GM21717 (cell line): ENCODE results near the gene OR5AU1.

Experiments
- ATAC-seq: cut with Tn5 transposase; IDR thresholded peaks from one replicate; pipeline ENCODE4 v1.9.1; 2021; ENCODE audit warnings: mild to moderate bottlenecking, moderate library complexity; ENCODE audit not compliant: unreplicated experiment

The OR5AU1 gene

GRCh38 chr14:21155963-21156362 lies at the start of gene OR5AU1:
Gene OR5AU1, minus strand, starts transcription at chr14:21156063. Its CDS starts 191 bp downstream, at chr14:21155872.
- ATAC-seq: no peak

- no peak for ATAC-seq
Observed at GRCh38 chr14:21205026-21205677, 49.3 kb upstream of the OR5AU1 start.

GRCh38 chr14:21204167-21205025 lies 48.5 kb upstream of the OR5AU1 start:
- ATAC-seq: no peak

GRCh38 chr14:21203470-21204166 lies 47.8 kb upstream of the OR5AU1 start:
- ATAC-seq: no peak

DNA sequence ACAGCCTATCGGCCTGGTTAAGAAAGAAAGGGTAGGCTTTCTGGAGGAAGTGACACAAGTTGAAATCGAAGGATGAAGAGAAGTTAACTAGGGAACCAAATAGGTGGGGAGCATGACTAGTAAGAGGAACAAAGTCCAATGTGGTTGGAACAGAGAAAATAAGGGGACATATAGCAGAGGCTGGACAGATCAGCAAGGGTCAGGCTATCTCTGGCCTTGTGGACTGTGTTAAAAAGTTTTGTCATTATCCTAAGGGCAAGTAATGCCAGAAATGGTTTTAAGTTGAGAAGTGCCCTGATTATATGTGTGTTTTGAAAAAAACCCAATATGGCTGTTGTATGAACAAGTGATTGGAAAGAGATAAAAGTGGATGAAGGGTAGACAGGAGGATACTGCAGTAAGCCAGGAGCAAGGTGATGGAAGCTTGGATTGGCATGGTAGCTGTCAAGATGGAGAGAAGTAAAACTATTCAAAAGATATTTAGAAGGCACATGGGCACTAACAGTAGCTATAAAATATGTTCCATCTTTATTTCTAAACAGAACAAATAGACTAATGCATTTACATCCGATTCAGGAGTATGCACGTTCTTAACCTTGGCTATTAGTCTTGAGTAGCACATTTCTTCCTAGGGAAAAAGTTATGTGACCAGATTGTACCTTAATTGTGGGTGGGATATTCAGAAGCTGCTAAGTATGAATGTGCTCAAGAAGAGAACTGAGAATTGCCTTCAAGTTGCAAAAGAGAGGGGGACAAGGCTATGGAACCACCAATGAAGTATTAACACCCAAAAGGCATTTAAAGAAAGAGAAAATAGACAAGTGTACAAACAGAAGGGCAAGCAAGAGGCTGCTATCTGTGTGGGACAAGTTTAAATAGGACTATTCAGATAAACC lies 46.8 kb upstream of the OR5AU1 start:
- ATAC-seq: no peak

DNA sequence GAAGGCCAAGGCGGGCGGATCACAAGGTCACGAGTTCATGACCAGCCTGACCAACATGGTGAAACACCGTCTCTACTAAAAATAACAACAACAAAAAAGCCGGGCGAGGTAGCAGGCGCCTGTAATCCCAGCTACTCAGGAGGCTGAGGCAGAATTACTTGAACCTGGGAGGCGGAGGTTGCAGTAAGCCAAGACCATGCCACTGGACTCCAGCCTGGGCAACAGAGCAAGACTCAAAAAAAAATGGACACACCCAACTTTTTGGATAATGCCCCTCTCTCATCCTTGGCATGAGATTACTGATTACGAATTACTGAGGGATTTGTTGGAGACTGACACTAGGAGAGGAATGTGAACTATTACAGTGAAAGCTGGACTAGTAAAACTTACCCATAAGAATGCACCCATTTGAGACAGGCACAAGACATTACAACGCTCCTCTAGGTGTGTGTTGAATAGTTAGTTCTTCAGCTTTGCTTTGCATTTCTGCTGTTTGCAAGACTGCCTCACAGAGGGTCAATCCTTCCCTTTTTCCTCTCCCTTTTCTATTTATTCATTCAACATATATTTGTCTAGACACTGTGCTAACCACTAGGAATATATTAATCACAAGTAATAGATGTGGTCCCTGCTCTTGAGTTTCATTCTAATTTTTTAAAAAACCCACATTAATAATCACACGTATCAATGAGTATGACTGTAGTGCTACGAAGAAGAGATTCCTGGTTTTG lies 46.0 kb upstream of the OR5AU1 start:
- ATAC-seq: no peak

DNA sequence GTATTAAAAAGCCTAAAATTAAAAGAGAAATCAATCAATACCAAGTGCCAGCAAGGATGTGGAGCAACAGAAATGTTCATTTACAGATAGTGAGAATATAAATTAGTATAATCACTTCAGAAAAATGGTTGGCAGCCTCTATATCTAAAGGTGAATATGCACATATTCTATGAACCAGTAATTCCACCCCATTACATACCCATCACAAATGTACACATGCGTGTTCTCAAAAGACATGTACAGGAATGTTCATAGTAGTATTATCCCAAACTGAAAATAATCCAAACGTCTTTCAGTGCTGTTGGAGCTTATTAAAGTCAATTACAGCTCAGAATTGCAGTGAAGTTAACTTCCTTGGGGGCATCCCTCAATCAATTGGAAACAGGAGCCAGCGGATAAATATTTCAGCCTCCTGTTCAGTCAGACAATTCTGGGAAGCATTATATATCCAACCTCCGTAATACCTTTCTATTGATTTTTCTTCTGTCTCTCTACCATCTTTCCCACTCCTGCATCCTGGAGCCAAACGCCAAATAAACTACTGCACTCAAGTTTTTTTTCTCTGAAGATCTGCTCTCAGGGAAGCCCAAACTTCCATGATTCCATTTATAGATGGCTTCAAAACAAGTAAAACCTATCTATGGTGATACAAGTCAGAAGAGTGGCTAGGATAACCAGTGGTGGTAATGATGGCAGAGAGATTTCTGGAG lies 45.0 kb upstream of the OR5AU1 start:
- ATAC-seq: no peak

DNA sequence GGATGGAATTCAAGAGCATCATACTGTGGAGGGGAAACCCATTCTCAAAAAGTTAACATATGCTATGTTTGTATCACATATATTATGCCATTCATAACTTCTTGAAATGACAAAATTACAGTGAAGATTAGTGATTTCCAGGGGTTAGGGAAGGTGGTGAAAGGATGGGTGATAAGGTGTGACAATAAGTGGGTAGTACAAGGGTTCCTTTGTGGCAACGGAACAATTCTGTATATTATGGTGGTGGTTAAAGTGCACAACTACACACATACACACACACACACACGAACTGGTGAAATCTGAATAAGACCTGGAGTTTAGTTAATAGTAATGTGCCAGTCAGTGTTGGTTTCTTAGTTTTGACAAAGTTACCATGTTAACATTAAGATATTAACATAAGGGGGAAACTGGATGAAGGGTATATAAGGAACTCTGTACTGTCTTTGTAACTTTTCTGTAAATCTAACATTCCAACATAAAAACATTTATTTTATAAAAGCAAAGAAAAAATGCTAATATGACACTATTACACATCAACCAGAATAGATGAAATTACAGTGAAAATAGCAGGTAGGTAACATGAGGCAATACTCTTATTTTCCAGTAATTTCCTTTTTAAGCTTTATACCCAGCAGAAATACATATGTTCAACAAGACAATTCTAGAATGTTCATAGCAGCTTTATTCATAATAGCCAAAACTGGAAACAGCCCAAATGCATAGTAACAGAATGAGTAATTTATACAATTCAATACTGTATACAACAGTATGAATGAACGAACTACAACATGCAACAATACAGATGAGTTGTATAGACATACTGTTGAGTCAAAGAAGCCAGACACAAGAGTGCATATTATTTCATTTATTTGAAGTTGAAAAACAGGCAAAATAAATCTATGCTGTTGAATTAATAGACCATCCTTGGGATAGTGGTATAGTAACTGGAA lies 44.0 kb upstream of the OR5AU1 start:
- ATAC-seq: no peak

GRCh38 chr14:21197418-21198205 lies 41.7 kb upstream of the OR5AU1 start:
- no peak for ATAC-seq

DNA sequence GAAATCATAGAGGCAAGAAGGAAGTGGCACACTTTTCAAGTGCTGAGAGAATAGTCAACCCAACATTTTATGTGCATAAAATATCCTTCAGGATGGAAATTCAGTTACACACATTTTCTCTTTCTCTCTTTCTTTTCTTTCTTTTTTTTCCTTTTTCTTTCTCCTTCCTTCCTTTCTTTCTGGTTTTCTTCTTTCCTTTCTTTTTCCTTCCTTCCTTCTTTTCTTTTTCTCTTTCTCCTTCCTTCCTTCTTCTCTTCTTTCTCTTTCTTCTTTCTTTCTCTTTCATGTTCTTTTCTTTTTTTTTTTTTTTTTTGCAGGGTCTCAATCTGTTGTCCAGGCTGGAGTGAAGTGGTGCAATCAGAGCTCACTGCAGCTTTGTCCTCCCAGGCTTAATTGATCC lies 38.7 kb upstream of the OR5AU1 start:
- ATAC-seq: no peak

GRCh38 chr14:21192875-21193535 lies 37.1 kb upstream of the OR5AU1 start:
- no peak for ATAC-seq

DNA sequence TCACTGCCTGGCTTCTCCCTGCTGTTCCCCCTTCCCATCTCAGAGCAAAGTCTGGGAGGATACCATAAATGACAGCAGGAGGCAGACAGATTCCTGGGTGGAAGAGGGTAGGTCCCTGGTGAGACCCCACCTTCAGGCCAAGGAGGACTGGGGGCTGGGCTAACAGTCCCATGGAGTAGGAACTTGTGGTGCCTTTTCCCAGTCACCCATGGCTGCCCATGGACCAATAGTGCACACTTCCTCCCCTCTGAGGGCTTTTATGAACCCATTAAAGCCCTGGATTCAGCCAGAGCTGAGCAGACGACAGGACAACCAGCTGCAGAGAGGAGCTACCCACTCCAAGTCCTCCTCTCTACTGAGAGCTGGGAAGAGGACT lies 36.6 kb upstream of the OR5AU1 start:
- ATAC-seq: no peak

- no peak for ATAC-seq
Observed at GRCh38 chr14:21191809-21192446, 36.1 kb upstream of the OR5AU1 start.

GRCh38 chr14:21191261-21191808 lies 35.5 kb upstream of the OR5AU1 start:
- no peak for ATAC-seq

- ATAC-seq: no peak
Observed at GRCh38 chr14:21185491-21185890, 29.6 kb upstream of the OR5AU1 start.

DNA sequence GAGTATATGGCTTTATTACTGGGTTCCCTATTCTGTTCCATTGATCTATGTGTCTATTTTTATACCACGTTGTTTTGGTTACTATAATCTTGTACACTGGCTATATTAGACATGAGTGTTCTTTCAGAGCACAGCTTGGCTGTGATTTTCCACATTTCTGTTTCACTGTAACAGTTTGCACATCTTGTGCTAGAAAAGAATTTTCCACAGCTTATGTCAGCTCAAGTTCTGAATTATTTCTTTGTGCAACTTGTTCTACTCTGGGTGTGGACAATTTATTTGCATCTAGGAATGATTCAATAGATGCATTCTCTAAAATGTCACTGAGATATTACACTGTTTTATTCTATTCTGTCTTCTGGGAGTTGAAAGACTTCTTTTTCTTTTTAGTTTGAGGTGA lies 28.4 kb upstream of the OR5AU1 start:
- no peak for ATAC-seq
